H1 (cell line): ENCODE results near the gene C2orf81. TPM values are rescaled to one million over a fixed set of nuclear protein-coding genes. Genes with fewer than 3 reads are reported as not detected.

Experiments used
- CTCF ChIA-PET: fragments of 300-600 bp; sonication (Branson Sonifier 250); formaldehyde crosslinking; loops from one replicate; lab custom pipeline; 2021; ENCODE audit not compliant: partially characterized antibody; lab: Charles Lee
- POLR2A ChIA-PET: fragments of 300-600 bp; sonication (Branson Sonifier 250); formaldehyde crosslinking; loops from one replicate; lab custom pipeline; 2021; ENCODE audit warnings: inconsistent platforms; ENCODE audit not compliant: partially characterized antibody; lab: Charles Lee
- DNase-seq, 2 experiments: peaks; one replicate each; pipeline versions ENCODE4 v3.0.0 to v3.0.0-alpha.2; 2010 to 2022; ENCODE audit warnings: low spot score in 2 of 2, low read depth in 1 of 2, mixed read lengths in 1 of 2
- FAIRE-seq: peaks from 2 replicates; lab custom pipeline; 2011; peaks lifted over from hg19 to GRCh38; lab: Jason Lieb, UNC
- H2AFZ ChIP-seq: 2 replicates; pipeline ENCODE4 v1.8.1; 2012; ENCODE audit warnings: low read length, inconsistent platforms
- H2AK5ac ChIP-seq: 2 replicates; pipeline ENCODE4 v1.6.1; 2013; ENCODE audit warnings: low read depth, low read length
- H2BK120ac ChIP-seq: replicated peaks from 2 replicates; pipeline ENCODE3; 2013; ENCODE audit warnings: low read depth, low read length, inconsistent platforms
- H2BK12ac ChIP-seq: 2 replicates; pipeline ENCODE4 v1.6.1; 2013; ENCODE audit warnings: low read depth, low read length
- H2BK15ac ChIP-seq: 2 replicates; pipeline ENCODE4 v1.6.1; 2013; ENCODE audit warnings: low read length
- H2BK20ac ChIP-seq: 2 replicates; pipeline ENCODE4 v1.6.1; 2013; ENCODE audit warnings: low read length
- H2BK5ac ChIP-seq: 2 replicates; pipeline ENCODE4 v1.6.1; 2013; ENCODE audit warnings: low read depth, low read length
- H3K14ac ChIP-seq: 2 replicates; pipeline ENCODE4 v1.6.1; 2013; ENCODE audit warnings: inconsistent platforms; ENCODE audit not compliant: insufficient read length
- H3K18ac ChIP-seq: 2 replicates; pipeline ENCODE4 v1.6.1; 2013; ENCODE audit warnings: low read length; ENCODE audit errors: extremely low read depth
- H3K23ac ChIP-seq: 2 replicates; pipeline ENCODE4 v1.6.1; 2013; ENCODE audit warnings: inconsistent platforms; ENCODE audit not compliant: insufficient read length
- H3K23me2 ChIP-seq: 2 replicates; pipeline ENCODE4 v1.6.1; 2013; ENCODE audit warnings: low read depth, low read length
- H3K27ac ChIP-seq: 2 replicates; pipeline ENCODE4 v1.6.1; 2011; ENCODE audit warnings: low read depth, low read length, inconsistent platforms
- H3K27me3 ChIP-seq, 4 experiments: replicated peaks in 1 of 4; 1 replicate in 1 of 4; 2 replicates in 3 of 4; pipeline versions ENCODE4 v1.6.1 to v1.8.1; 2011 to 2013; ENCODE audit warnings: low read length in 3 of 4, mild to moderate bottlenecking in 3 of 4, inconsistent platforms in 2 of 4, mixed read lengths in 2 of 4, moderate library complexity in 1 of 4; ENCODE audit not compliant: control insufficient read depth in 3 of 4, insufficient read depth in 3 of 4; ENCODE audit errors: extremely low read depth in 1 of 4
- H3K36me3 ChIP-seq, 4 experiments: 2 replicates each; pipeline versions ENCODE4 v1.6.1 to v1.8.1; 2011 to 2013; ENCODE audit warnings: mild to moderate bottlenecking in 4 of 4, low read length in 3 of 4, moderate library complexity in 2 of 4, control low read depth in 1 of 4, inconsistent platforms in 1 of 4; ENCODE audit not compliant: insufficient read depth in 4 of 4, control insufficient read depth in 2 of 4
- H3K4ac ChIP-seq: replicated peaks from 2 replicates; pipeline ENCODE3; 2013; ENCODE audit warnings: low read length, low read depth, mixed read lengths, inconsistent platforms; ENCODE audit not compliant: insufficient read length
- H3K4me1 ChIP-seq, 4 experiments: replicated peaks in 1 of 4; 1 replicate in 1 of 4; 2 replicates in 3 of 4; pipeline versions ENCODE4 v1.6.1 to v1.8.1; 2011 to 2013; ENCODE audit warnings: low read length in 3 of 4, inconsistent platforms in 2 of 4, mixed read lengths in 1 of 4; ENCODE audit not compliant: insufficient read depth in 4 of 4, control insufficient read depth in 3 of 4
- H3K4me2 ChIP-seq, 2 experiments: 2 replicates each; pipeline versions ENCODE4 v1.6.1 to v1.8.1; 2011 to 2013; ENCODE audit warnings: low read depth in 2 of 2, low read length in 2 of 2, control low read depth in 1 of 2, inconsistent platforms in 1 of 2, mild to moderate bottlenecking in 1 of 2; ENCODE audit not compliant: insufficient read depth in 1 of 2
- H3K4me3 ChIP-seq, 4 experiments: fragments of 200-600, 300-600 bp in 1 of 4; sonication (generic), shearing (Covaris generic), sonication (Bioruptor Twin) in 1 of 4; 2 replicates each; pipeline versions ENCODE4 v1.5.1 to v1.8.1; 2011 to 2016; ENCODE audit warnings: low read length in 4 of 4, low read depth in 3 of 4, control low read depth in 2 of 4, inconsistent platforms in 2 of 4, mild to moderate bottlenecking in 2 of 4, mixed read lengths in 1 of 4, moderate library complexity in 1 of 4; ENCODE audit not compliant: insufficient read depth in 2 of 4; ENCODE audit errors: extremely low read depth in 1 of 4
- H3K56ac ChIP-seq: replicated peaks from 2 replicates; pipeline ENCODE3; 2013; ENCODE audit warnings: low read depth, mild to moderate bottlenecking, mixed read lengths, low read length, inconsistent platforms; ENCODE audit not compliant: insufficient read length
- H3K79me1 ChIP-seq: 2 replicates; pipeline ENCODE4 v1.6.1; 2013; ENCODE audit warnings: low read depth, low read length, control low read depth
- H3K79me2 ChIP-seq, 2 experiments: 2 replicates each; pipeline versions ENCODE4 v1.6.1 to v1.8.1; 2012 to 2013; ENCODE audit warnings: low read length in 2 of 2, mild to moderate bottlenecking in 2 of 2, inconsistent platforms in 1 of 2; ENCODE audit not compliant: insufficient read depth in 2 of 2, control insufficient read depth in 1 of 2
- H3K9ac ChIP-seq, 4 experiments: replicated peaks in 1 of 4; 1 replicate in 1 of 4; 2 replicates in 3 of 4; pipeline versions ENCODE4 v1.6.1 to v1.8.1; 2011 to 2013; ENCODE audit warnings: low read depth in 3 of 4, low read length in 3 of 4, control low read depth in 2 of 4, mild to moderate bottlenecking in 2 of 4, moderate library complexity in 2 of 4, inconsistent platforms in 1 of 4; ENCODE audit errors: extremely low read depth in 1 of 4
- H3K9me3 ChIP-seq, 2 experiments: 2 replicates each; pipeline versions ENCODE4 v1.6.1 to v1.8.1; 2012 to 2013; ENCODE audit warnings: mild to moderate bottlenecking in 2 of 2, moderate library complexity in 2 of 2, control low read depth in 1 of 2, inconsistent platforms in 1 of 2, low read depth in 1 of 2, low read length in 1 of 2, mixed read lengths in 1 of 2; ENCODE audit not compliant: insufficient read depth in 2 of 2
- H4K20me1 ChIP-seq, 2 experiments: replicated peaks in 1 of 2; 2 replicates each; pipeline versions ENCODE3 to v1.8.1; 2011 to 2013; ENCODE audit warnings: inconsistent platforms in 2 of 2, low read length in 2 of 2, mild to moderate bottlenecking in 1 of 2; ENCODE audit not compliant: insufficient read depth in 2 of 2, control insufficient read depth in 1 of 2
- H4K5ac ChIP-seq: 2 replicates; pipeline ENCODE4 v1.6.1; 2013; ENCODE audit warnings: low read length, low read depth, mixed read lengths, inconsistent platforms; ENCODE audit not compliant: insufficient read length
- H4K8ac ChIP-seq: 2 replicates; pipeline ENCODE4 v1.8.0; 2013; ENCODE audit warnings: mild to moderate bottlenecking, moderate library complexity, low read length, inconsistent platforms; ENCODE audit not compliant: insufficient read depth; ENCODE audit errors: extremely low read depth
- H4K91ac ChIP-seq: replicated peaks from 2 replicates; pipeline ENCODE3; 2013; ENCODE audit warnings: low read length, mixed read lengths, inconsistent platforms; ENCODE audit not compliant: insufficient read length
- BCL11A ChIP-seq, 2 experiments: IDR thresholded peaks; one replicate each; pipeline ENCODE4 v1.6.1; 2011; ENCODE audit warnings: low read depth in 2 of 2, low read length in 2 of 2, mild to moderate bottlenecking in 2 of 2
- EGR1 ChIP-seq: IDR thresholded peaks from 2 replicates; pipeline ENCODE4 v1.6.1; 2011; ENCODE audit warnings: low read depth, low read length, borderline replicate concordance
- HDAC6 ChIP-seq: IDR thresholded peaks from one replicate; pipeline ENCODE4 v1.7.1; 2012; ENCODE audit warnings: low read depth, mild to moderate bottlenecking, inconsistent platforms, low read length, moderate library complexity
- MAX ChIP-seq: IDR thresholded peaks from 2 replicates; pipeline ENCODE4 v1.6.1; 2012; ENCODE audit warnings: inconsistent platforms
- NANOG ChIP-seq: IDR thresholded peaks from 2 replicates; pipeline ENCODE4 v1.6.1; 2011; ENCODE audit warnings: low read length, low read depth, mild to moderate bottlenecking, inconsistent platforms; ENCODE audit not compliant: insufficient read depth, poor library complexity, severe bottlenecking
- RXRA ChIP-seq: IDR thresholded peaks from 2 replicates; pipeline ENCODE4 v1.6.1; 2011; ENCODE audit warnings: low read depth, mild to moderate bottlenecking, low read length, moderate library complexity; ENCODE audit not compliant: insufficient read depth
- SAP30 ChIP-seq: fragments of 300-600 bp; sonication (generic); IDR thresholded peaks from 2 replicates; pipeline ENCODE4 v1.7.1; 2012; ENCODE audit warnings: low read length, moderate library complexity, mild to moderate bottlenecking, inconsistent platforms; ENCODE audit not compliant: insufficient read depth, insufficient replicate concordance
- WGBS, 2 experiments: shearing (Covaris generic) in 1 of 2; methylation state at CpG; one replicate each; pipeline versions ENCODE4 v1.1.6 to v1.1.7; 2013 to 2015; ENCODE audit warnings: low lambda C conversion rate in 2 of 2, mixed read lengths in 2 of 2, inconsistent platforms in 1 of 2, low coverage in 1 of 2, missing lambda C conversion rate in 1 of 2; ENCODE audit not compliant: insufficient replicate concordance in 2 of 2, insufficient coverage in 1 of 2, insufficient read length in 1 of 2; ENCODE audit errors: extremely low coverage in 1 of 2, missing lambda C conversion rate in 1 of 2; 5-methylcytosine and 5-hydroxymethylcytosine counted together
- polyA plus RNA-seq, 7 experiments: library from polyadenylated mRNA; depleted of rRNA in 3 of 7; stranded (reverse) in 5 of 7; unstranded in 2 of 7; fragments of >200 nt in 5 of 7; fragments of 200-250 nt in 2 of 7; gene quantifications; 1 replicate in 5 of 7; 2 replicates in 1 of 7; 4 replicates in 1 of 7; pipeline versions ENCODE4 v1.2.1 to v1.2.3, GENCODE V29; 2011 to 2013; ENCODE audit warnings: missing spikeins in 2 of 7, mixed read lengths in 2 of 7
- total RNA-seq: library from RNA; stranded (reverse); fragmentation: NEBNext Ultra II Directional; extraction: Animal tissue kit (Norgen Biotek cat#: 25700); gene quantifications from 2 replicates; pipeline ENCODE4 v1.2.1, GENCODE V29; 2021
- TF ChIP-seq, protein P1 (sequence below): IDR thresholded peaks from 2 replicates; pipeline ENCODE4 v1.6.1; 2011; ENCODE audit warnings: low read depth, mild to moderate bottlenecking, low read length; ENCODE audit not compliant: insufficient read depth
- TF ChIP-seq, protein P2 (sequence below): IDR thresholded peaks from 2 replicates; pipeline ENCODE4 v1.6.1; 2012; ENCODE audit warnings: inconsistent platforms

C2orf81 gene
- total and polyA plus RNA-seq, 2 of the 8 experiments (the other 6 are each of a cell fraction or from before 2014, with no cell fraction given): 1.6 to 3.3 TPM

DNA sequence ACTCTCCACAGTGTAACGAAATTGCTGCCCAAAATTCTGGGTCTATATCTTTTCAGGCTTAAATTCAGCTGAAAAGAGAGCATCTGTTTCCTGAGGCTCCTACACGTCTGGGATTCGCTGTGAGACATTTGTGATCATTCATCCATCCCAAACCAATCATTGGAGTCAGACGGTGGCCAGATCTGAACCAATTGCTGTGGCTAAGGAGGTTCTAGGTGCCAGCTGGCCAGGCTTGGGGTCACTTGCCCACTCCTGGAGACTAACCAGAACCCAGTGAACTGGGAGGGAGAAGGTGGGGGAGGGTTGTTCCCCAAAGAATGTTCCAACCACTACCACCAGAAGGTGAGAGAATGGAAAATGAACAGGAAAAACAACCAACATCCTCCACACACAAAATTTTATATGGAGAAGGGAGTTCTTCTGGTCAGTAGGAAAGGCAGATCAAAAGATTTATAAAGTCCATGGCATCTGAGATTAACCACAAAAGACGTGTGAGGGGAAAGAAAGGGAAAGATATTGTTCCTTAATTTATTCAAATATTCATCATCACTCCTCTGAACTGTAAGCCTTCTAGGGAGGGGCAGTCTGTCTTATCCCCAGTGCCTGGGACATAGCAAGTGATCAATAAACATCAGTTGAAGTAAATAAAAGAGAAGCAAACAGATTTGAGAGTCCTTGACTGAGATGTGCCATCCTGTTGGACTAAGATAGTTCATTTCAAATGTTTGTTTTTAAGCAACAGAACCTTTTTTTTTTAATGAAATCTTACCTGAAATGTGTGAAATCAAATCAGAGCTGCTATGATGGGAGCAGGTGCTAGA is 23.3 kb upstream of the C2orf81 start:
- Histone ChIP-seq H2BK20ac (no peak overlapping the region), H3K4ac (no peak overlapping the region), H3K79me1 (no peaks in the 10 kb centered on the region; the same call in 1 of the 2 replicates), H2BK12ac (no peak overlapping the region), H2BK5ac (no peak overlapping the region), H3K79me2 (peaks cover 0 to 6% of the 10 kb centered on the region in 2 experiments; a peak in 2 of 4 replicates), H3K56ac (no peak overlapping the region), H3K27me3 (no peaks in the 10 kb centered on the region; a peak in 2 of 7 replicates), H2BK120ac (no peak overlapping the region), H3K23me2 (peaks cover 6% of the 10 kb centered on the region; the same call in 1 of the 2 replicates), H3K27ac (no peak overlapping the region), H3K9me3 (no peaks in the 10 kb centered on the region), H3K4me1 (peaks cover 0 to 5% (median 2%) of the 10 kb centered on the region in 4 experiments; a peak in 4 of 7 replicates), H3K18ac (no peak overlapping the region), H3K4me2 (no peak overlapping the region), H3K14ac (no peak overlapping the region), H3K23ac (no peak overlapping the region), H3K9ac (no peak overlapping the region), H4K91ac (no peak overlapping the region), H2BK15ac (no peak overlapping the region), H4K5ac (no peak overlapping the region), H4K8ac (no peak overlapping the region; the same call in 1 of the 2 replicates), H2AFZ (no peak overlapping the region), H3K36me3 (no peaks in the 10 kb centered on the region), H4K20me1 (no peaks in the 10 kb centered on the region), H2AK5ac (no peak overlapping the region), H3K4me3 (no peak overlapping the region)
- 77% methylated on average over 5 of the region's 5 CpGs; no CpG with 5 or more reads in 1 of the 2 experiments for WGBS, 2 experiments
- no peak for FAIRE-seq
- CTCF ChIA-PET: interaction anchor here (0.6 to 3.1 kb wide), 6 partner anchors 10 to 44 kb away, joined by 3 to 9 read pairs (median 4); partner anchors contain the start of gene INO80B
- DNase-seq: no peak
- POLR2A ChIA-PET: interaction anchor here (1.0 to 2.7 kb wide), 6 partner anchors 13 to 53 kb away, joined by 3 to 15 read pairs (median 4); partner anchors contain the start of gene WBP1
- TF ChIP-seq MAX (no peak), HDAC6 (no peak), EGR1 (no peak), RXRA (no peak), BCL11A (IDR thresholded peaks at IDR 0.05; ENCODE audit: low read depth in 2 of 2, low read length in 2 of 2) (no peak), SAP30 (no peak), NANOG (no peak)
- TF ChIP-seq, protein P1, sequence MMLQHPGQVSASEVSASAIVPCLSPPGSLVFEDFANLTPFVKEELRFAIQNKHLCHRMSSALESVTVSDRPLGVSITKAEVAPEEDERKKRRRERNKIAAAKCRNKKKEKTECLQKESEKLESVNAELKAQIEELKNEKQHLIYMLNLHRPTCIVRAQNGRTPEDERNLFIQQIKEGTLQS: no peak
- TF ChIP-seq, protein P2, sequence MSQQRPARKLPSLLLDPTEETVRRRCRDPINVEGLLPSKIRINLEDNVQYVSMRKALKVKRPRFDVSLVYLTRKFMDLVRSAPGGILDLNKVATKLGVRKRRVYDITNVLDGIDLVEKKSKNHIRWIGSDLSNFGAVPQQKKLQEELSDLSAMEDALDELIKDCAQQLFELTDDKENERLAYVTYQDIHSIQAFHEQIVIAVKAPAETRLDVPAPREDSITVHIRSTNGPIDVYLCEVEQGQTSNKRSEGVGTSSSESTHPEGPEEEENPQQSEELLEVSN: no peak
